Suprapubic skin (tissue), 4 donors: ENCODE measurements around the gene ALDH16A1. TPM values are rescaled to one million over a fixed set of nuclear protein-coding genes. Genes with fewer than 3 reads are reported as not detected.

ENCODE experiments used
- DNase-seq, 2 donors: peaks; one replicate each; pipeline ENCODE4 v3.0.0-alpha.2; 2019; ENCODE audit warnings: low spot score in 2 of 2
- H3K27ac ChIP-seq: fragments of 200-600 bp; sonication (generic); one replicate; pipeline ENCODE4 v1.5.1; 2019
- H3K27me3 ChIP-seq: fragments of 200-600 bp; sonication (generic); one replicate; pipeline ENCODE4 v1.5.1; 2019
- H3K36me3 ChIP-seq: fragments of 200-600 bp; sonication (generic); one replicate; pipeline ENCODE4 v1.5.1; 2019
- H3K4me1 ChIP-seq: fragments of 200-600 bp; sonication (generic); one replicate; pipeline ENCODE4 v1.5.1; 2019
- H3K4me3 ChIP-seq: fragments of 200-600 bp; sonication (generic); one replicate; pipeline ENCODE4 v1.5.1; 2019; ENCODE audit warnings: mild to moderate bottlenecking
- H3K9me3 ChIP-seq: fragments of 200-600 bp; sonication (generic); one replicate; pipeline ENCODE4 v1.5.1; 2019
- EP300 ChIP-seq: sonication (generic); formaldehyde crosslinking; IDR thresholded peaks from one replicate; pipeline ENCODE4 v1.6.1; 2017; ENCODE audit warnings: antibody characterized with exemption
- POLR2A ChIP-seq, 2 donors: fragments of 450-650 bp; IDR thresholded peaks; one replicate each; pipeline ENCODE4 v1.6.1; 2017; ENCODE audit warnings: antibody characterized with exemption in 2 of 2, mild to moderate bottlenecking in 2 of 2, moderate library complexity in 2 of 2
- POLR2AphosphoS5 ChIP-seq, 3 donors: sonication (generic); formaldehyde crosslinking; IDR thresholded peaks; one replicate each; pipeline ENCODE4 v1.6.1; 2017; ENCODE audit warnings: antibody characterized with exemption in 3 of 3
- WGBS: methylation state at CpG from one replicate; pipeline ENCODE4 v1.1.5; 2018; 5-methylcytosine and 5-hydroxymethylcytosine counted together
- total RNA-seq, 4 donors: library from RNA; depleted of rRNA; stranded (reverse); fragments of >200 nt; gene quantifications; one replicate each; pipeline ENCODE4 v1.1.0, GENCODE V29; 2016
- TF ChIP-seq, protein P1 (sequence below), 2 donors: fragments of 200-600 bp in 1 of 2; fragments of 450-650 bp in 1 of 2; sonication (generic) in 1 of 2; IDR thresholded peaks; one replicate each; pipeline ENCODE4 v1.5.1; 2016 to 2019; ENCODE audit warnings: antibody characterized with exemption in 2 of 2, mild to moderate bottlenecking in 1 of 2, moderate library complexity in 1 of 2

The ALDH16A1 gene
- total RNA-seq, 4 donors from 2014 or later = 21.7 to 47.7 (median 35.9) TPM

- WGBS = 19% methylated on average over 36 of the region's 42 CpGs
- no peak for DNase-seq
- H3K36me3 ChIP-seq = no peaks in the 10 kb centered on the region
- no peaks in the 10 kb centered on the region for H3K9me3 ChIP-seq
- peaks cover 12% of the 10 kb centered on the region for H3K4me1 ChIP-seq
- H3K27me3 ChIP-seq = peaks cover 96% of the 10 kb centered on the region
- TF ChIP-seq POLR2A (IDR thresholded peaks at IDR 0.05) (no peak), EP300 (no peak), POLR2AphosphoS5 (IDR thresholded peaks at IDR 0.05) (no peak)
- TF ChIP-seq, protein P1, sequence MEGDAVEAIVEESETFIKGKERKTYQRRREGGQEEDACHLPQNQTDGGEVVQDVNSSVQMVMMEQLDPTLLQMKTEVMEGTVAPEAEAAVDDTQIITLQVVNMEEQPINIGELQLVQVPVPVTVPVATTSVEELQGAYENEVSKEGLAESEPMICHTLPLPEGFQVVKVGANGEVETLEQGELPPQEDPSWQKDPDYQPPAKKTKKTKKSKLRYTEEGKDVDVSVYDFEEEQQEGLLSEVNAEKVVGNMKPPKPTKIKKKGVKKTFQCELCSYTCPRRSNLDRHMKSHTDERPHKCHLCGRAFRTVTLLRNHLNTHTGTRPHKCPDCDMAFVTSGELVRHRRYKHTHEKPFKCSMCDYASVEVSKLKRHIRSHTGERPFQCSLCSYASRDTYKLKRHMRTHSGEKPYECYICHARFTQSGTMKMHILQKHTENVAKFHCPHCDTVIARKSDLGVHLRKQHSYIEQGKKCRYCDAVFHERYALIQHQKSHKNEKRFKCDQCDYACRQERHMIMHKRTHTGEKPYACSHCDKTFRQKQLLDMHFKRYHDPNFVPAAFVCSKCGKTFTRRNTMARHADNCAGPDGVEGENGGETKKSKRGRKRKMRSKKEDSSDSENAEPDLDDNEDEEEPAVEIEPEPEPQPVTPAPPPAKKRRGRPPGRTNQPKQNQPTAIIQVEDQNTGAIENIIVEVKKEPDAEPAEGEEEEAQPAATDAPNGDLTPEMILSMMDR (IDR thresholded peaks at IDR 0.05) = no peak
- H3K4me3 ChIP-seq = no peak overlapping the region
- no peak overlapping the region for H3K27ac ChIP-seq
Observed at GRCh38 chr19:49436381-49437017, 16.5 kb upstream of the ALDH16A1 start.

GRCh38 chr19:49437231-49437630, 15.8 kb upstream of the ALDH16A1 start:
- Histone ChIP-seq H3K27me3 (peaks cover 96% of the 10 kb centered on the region), H3K27ac (no peak overlapping the region), H3K36me3 (no peaks in the 10 kb centered on the region), H3K9me3 (no peaks in the 10 kb centered on the region), H3K4me1 (peaks cover 19% of the 10 kb centered on the region), H3K4me3 (no peak overlapping the region)
- DNase-seq = no peak
- TF ChIP-seq POLR2A (IDR thresholded peaks at IDR 0.05) (no peak), EP300 (no peak), POLR2AphosphoS5 (IDR thresholded peaks at IDR 0.05) (no peak)
- TF ChIP-seq, protein P1 (IDR thresholded peaks at IDR 0.05) = no peak
- WGBS = 18% methylated on average over 8 of the region's 8 CpGs

DNA sequence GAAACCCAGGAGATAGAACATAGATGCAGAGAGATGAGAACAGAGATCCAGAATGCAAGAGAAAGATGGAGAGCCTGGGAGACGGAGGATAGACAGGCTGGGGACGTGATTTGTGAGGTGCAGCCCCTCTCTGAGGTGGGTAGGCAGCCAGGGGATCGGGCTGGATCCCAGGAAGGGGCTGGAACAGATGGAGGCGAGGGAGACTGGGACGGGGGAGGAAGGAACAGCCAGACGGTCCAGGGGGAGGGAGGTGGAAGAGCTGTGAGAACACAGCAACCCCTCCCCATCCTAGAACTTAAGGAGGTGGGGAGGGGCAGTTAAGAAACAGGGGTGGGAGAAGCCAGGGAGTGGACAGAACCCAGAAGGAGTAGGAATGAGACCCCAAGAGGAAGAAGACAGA, 14.8 kb upstream of the ALDH16A1 start:
- H3K9me3 ChIP-seq = no peaks in the 10 kb centered on the region
- no peak for DNase-seq
- no peak overlapping the region for H3K4me3 ChIP-seq
- peaks cover 87% of the 10 kb centered on the region for H3K27me3 ChIP-seq
- TF ChIP-seq, protein P1 (IDR thresholded peaks at IDR 0.05) = no peak
- no peak overlapping the region for H3K27ac ChIP-seq
- H3K36me3 ChIP-seq = no peaks in the 10 kb centered on the region
- H3K4me1 ChIP-seq = peaks cover 27% of the 10 kb centered on the region
- 20% methylated on average over 6 of the region's 6 CpGs for WGBS

DNA sequence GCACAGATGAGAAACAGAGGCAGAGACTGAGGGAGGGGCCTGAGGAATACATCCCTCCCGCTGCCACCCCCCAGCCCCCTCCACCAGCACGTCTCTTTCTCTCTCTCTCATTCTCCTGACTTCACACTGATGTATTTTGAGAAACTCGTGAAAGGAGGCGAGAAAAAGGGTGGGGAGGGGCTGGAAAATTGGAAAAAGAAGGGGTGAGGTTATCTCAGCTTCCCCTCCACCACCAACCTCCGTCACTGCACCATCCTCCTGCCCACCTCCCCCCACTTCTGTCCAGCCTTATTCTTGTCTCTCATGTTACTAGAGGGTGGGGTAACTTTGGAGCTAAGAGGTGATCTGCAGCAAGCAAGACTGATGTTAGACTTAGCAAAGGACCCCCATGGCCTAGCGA, 13.2 kb upstream of the ALDH16A1 start:
- Histone ChIP-seq H3K27ac (no peak overlapping the region), H3K36me3 (no peaks in the 10 kb centered on the region), H3K4me1 (peaks cover 35% of the 10 kb centered on the region), H3K4me3 (no peak overlapping the region), H3K27me3 (peaks cover 71% of the 10 kb centered on the region), H3K9me3 (no peaks in the 10 kb centered on the region)
- TF ChIP-seq POLR2A (IDR thresholded peaks at IDR 0.05) (no peak), POLR2AphosphoS5 (IDR thresholded peaks at IDR 0.05) (no peak), EP300 (no peak)
- TF ChIP-seq, protein P1 (IDR thresholded peaks at IDR 0.05) = no peak
- no peak for DNase-seq
- WGBS = 43% methylated on average over 6 of the region's 6 CpGs

DNA sequence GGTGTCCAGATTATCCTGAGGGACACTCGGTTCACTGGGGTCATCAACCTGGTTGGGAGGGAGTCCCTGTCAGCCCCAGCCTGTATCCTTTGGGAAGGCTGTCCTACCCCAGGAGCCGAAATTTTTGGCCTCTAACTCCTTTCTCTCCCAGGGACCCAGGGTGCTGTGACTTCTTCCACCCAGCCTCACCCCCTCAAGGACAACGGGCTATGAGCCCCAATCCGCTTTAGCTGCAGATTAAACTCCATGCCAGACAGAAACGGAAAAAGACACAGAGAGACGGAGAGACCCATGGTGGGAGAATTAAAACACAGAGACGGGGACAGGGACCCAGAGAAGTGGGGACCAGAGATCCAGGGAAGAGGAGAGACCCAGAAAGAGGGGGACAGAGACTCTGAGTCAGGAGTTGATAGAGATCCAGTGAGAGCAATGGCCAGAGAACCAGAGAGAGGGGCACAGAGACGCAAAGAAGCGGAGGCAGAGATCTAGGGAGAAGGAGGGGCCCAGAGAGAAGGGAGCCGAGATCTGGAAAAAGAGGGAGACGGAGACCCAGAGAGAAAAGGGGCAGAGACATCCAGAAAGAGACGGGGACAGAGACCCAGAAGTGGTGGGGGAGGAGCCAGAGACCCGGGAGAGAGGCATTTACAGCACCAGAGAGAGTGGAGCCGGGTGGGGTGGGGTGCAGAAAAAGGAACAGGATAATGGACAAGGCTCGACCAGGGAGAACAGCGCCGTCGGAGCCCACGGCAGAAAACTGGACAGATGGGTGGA, 12.4 kb upstream of the ALDH16A1 start:
- H3K27ac ChIP-seq = no peak overlapping the region
- H3K36me3 ChIP-seq = no peaks in the 10 kb centered on the region
- peak overlapping the region; percentile 78 for H3K4me3 ChIP-seq
- H3K27me3 ChIP-seq = peaks cover 64% of the 10 kb centered on the region
- TF ChIP-seq POLR2A (IDR thresholded peaks at IDR 0.05) (no peak), EP300 (no peak), POLR2AphosphoS5 (IDR thresholded peaks at IDR 0.05) (no peak)
- TF ChIP-seq, protein P1 (IDR thresholded peaks at IDR 0.05) = no peak
- no peaks in the 10 kb centered on the region for H3K9me3 ChIP-seq
- peaks cover 35% of the 10 kb centered on the region for H3K4me1 ChIP-seq
- DNase-seq = peak in 1 of 2 donors; percentile 75
- WGBS = 18% methylated on average over 19 of the region's 19 CpGs
